Effector CD8-positive, alpha-beta T cell (primary cell): ENCODE data around the gene ALDH7A1.
"Not testable (repeated sequence)": the region's sequence is repeated elsewhere in the genome, so short reads cannot be mapped to it uniquely, and the experiment has no call there.

Experiments used
- DNase-seq: peaks from one replicate; lab custom pipeline; 2025; lab: John Stamatoyannopoulos, UW

ALDH7A1 gene

GRCh38 chr5:126535856-126536545, 59.0 kb downstream of the ALDH7A1 start:
- no peak for DNase-seq

- DNase-seq = no peak
These were observed 60.5 kb downstream of the ALDH7A1 start for GRCh38 chr5:126534553-126534952.

- no peak for DNase-seq
These were observed 63.4 kb downstream of the ALDH7A1 start for GRCh38 chr5:126531543-126532120.

GRCh38 chr5:126527892-126528291, 67.1 kb downstream of the ALDH7A1 start:
- DNase-seq = no peak

- no peak for DNase-seq
These were observed 67.9 kb downstream of the ALDH7A1 start for GRCh38 chr5:126527158-126527557.

GRCh38 chr5:126526493-126526892, 68.5 kb downstream of the ALDH7A1 start:
- no peak for DNase-seq

- DNase-seq = no peak
These were observed 69.3 kb downstream of the ALDH7A1 start for GRCh38 chr5:126525630-126526245.

- no peak for DNase-seq
These were observed 71.1 kb downstream of the ALDH7A1 start for GRCh38 chr5:126523818-126524510.

GRCh38 chr5:126521130-126521529, 73.9 kb downstream of the ALDH7A1 start:
- DNase-seq = no peak

- no peak for DNase-seq
These were observed 74.4 kb downstream of the ALDH7A1 start for GRCh38 chr5:126520593-126520953.

GRCh38 chr5:126519637-126520592, 75.1 kb downstream of the ALDH7A1 start:
- DNase-seq = no peak

GRCh38 chr5:126519223-126519622, 75.8 kb downstream of the ALDH7A1 start:
- not testable (repeated sequence) for DNase-seq

- DNase-seq = no peak
These were observed 78.2 kb downstream of the ALDH7A1 start for GRCh38 chr5:126516852-126517251.

- no peak for DNase-seq
These were observed 78.9 kb downstream of the ALDH7A1 start for GRCh38 chr5:126516133-126516532.

GRCh38 chr5:126515337-126515736, 79.7 kb downstream of the ALDH7A1 start:
- DNase-seq = no peak

- DNase-seq = no peak
These were observed 80.4 kb downstream of the ALDH7A1 start for GRCh38 chr5:126514558-126515141.

- DNase-seq = no peak
These were observed 80.9 kb downstream of the ALDH7A1 start for GRCh38 chr5:126514131-126514557.

- DNase-seq = no peak
These were observed 81.3 kb downstream of the ALDH7A1 start for GRCh38 chr5:126513703-126514102.

- DNase-seq = no peak
These were observed 81.7 kb downstream of the ALDH7A1 start for GRCh38 chr5:126513302-126513701.

- no peak for DNase-seq
These were observed 82.6 kb downstream of the ALDH7A1 start for GRCh38 chr5:126512451-126512850.

GRCh38 chr5:126511961-126512360, 83.1 kb downstream of the ALDH7A1 start:
- DNase-seq = no peak
